GM21825 (cell line): Measurements from ENCODE around the gene TRIM65.

Source experiments
- ATAC-seq: cut with Tn5 transposase; IDR thresholded peaks from one replicate; pipeline ENCODE4 v1.9.1; 2021; ENCODE audit warnings: mild to moderate bottlenecking, moderate library complexity; ENCODE audit not compliant: unreplicated experiment

The TRIM65 gene, protein sequence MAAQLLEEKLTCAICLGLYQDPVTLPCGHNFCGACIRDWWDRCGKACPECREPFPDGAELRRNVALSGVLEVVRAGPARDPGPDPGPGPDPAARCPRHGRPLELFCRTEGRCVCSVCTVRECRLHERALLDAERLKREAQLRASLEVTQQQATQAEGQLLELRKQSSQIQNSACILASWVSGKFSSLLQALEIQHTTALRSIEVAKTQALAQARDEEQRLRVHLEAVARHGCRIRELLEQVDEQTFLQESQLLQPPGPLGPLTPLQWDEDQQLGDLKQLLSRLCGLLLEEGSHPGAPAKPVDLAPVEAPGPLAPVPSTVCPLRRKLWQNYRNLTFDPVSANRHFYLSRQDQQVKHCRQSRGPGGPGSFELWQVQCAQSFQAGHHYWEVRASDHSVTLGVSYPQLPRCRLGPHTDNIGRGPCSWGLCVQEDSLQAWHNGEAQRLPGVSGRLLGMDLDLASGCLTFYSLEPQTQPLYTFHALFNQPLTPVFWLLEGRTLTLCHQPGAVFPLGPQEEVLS

DNA sequence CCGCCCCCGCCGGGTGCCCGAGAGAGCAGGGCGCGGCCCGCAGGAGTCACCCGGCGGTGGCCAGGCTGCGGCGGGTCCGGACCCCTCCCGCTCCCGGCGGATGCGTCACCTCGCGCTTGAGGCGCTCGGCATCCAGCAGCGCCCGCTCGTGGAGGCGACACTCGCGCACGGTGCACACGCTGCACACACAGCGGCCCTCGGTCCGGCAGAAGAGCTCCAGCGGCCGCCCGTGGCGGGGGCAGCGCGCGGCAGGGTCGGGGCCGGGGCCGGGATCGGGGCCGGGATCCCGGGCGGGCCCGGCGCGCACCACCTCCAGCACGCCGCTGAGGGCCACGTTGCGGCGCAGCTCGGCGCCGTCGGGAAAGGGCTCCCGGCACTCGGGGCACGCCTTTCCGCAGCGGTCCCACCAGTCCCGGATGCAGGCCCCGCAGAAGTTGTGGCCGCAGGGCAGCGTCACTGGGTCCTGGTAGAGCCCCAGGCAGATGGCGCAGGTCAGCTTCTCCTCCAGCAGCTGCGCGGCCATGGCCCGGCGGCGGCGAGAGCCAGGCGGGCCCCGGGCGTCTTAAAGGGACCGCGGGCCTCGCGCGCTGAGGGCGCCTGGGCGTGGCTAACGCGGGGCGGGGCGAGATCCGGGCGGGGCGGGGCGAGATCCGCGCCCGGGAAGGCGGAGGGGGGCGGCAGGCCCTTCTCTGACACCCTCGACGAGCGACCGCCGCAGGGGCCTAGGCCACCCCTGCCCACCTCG lies at the start of gene TRIM65:
Gene TRIM65, minus strand, starts transcription at position 537 of the 745 bp plus-strand sequence. Its CDS starts 14 bp downstream, at position 523.
- peak; percentile 46 for ATAC-seq

DNA sequence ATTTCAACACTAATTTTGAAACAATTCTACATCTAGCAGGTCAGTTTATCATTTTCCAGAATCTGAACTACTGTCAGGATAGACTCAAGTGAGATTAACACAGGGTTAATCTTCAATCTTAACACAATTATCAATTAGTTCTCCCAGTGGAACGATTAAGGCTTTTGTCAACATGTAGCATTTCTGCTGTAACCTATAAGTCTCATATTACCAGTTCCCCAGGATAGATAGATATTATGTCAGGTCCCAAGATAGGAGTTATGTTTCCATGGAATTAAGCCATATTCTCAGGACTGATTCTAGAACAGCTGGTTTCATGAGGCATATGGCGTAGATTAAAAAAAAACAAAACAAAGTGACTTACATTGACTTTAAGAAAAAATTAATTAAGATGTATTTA lies 48.5 kb upstream of the TRIM65 start:
- ATAC-seq, result no peak

DNA sequence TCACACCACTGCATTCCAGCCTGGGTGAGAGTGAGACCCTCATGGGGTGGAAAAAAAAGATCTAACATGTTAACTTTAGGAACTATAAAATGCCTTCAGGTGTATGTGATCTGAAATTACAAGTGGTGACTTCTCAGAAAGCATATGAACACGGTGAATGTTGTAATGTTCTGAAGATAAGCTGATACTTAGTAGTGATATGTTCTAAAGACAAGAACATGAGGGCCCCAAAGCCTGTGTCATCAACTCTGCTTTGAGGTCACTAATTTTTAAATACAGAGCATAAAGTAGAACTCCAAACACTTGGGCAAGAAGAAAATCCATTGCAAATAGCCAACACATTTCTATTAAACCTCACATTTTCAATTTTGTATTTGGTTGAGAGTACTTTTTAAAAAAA lies 46.7 kb upstream of the TRIM65 start:
- no peak for ATAC-seq

DNA sequence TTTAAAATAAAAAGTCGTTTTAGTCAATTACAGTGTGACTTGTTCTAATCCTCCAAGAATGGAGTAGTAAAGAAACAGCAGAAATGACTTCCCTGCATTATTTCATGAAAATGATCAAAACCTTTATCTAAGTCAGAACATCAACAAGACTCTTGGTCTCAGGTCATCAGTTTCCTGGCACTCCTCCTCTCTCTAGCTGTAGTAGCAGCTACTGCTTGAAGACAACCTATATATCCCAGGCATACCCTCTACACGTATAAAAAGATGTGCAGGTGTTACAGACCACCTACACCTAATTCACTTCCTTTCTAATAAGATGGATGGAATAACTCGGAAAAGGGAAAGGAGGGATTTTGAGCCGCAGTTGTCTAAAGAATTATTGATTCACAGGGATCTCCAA lies 45.7 kb upstream of the TRIM65 start:
- no peak for ATAC-seq

DNA sequence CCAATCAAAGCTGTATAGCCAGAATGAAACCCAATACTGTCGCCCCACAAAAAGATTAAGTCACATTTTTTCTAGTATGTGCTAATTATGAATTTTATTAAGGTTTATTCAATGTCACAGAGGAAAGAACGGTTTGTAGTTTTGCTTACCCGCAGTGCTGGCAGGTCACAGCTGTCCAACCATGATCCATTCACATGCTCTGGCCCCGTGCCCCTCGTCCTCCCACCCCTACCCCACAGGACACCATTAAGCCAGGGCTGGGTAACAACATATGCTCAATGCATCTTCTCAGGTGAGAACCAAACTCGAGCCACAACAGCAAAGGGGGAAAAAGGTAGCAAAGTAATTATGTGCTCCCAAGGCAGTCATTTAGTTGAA lies 44.7 kb upstream of the TRIM65 start:
- no peak for ATAC-seq

DNA sequence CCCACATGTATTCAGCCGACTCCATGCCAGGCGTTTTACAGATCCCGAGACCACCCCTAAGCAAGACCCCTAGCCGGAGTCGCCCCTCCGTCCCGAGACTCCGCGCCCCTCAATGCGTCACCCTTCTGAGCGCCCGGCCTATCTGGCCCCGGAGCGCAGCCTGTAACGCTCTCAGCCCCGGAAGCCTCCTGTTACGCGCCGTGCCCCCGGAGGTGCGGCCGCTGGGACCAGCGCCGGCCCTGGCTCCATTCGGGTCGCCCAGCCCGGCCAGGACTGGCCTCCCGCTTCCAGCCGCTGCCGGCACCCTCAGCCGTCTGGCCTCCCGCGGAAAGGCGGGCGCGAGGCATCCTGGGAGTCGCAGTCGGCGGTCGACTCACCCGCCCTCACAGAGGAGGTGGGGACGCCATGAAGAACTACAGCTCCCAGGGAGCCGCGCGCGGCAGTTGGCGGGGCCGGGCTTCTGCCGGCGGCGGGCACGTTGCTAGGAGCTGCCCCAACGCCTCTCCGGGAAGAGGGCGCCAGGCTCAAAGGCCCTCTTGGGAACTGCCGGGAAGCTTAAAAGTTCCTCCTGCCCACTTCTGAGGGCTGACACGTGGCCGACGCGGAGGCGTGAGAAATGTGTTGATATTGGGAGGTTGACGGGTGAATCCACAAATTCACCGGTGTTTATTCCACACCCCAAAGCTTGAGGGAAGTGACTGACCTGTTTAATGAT lies 44.1 kb upstream of the TRIM65 start, which contains the start of gene FBF1:
Gene FBF1, minus strand, starts transcription at position 316 of the 715 bp plus-strand sequence. CDS start 2,893 bp downstream, outside the sequence.
- ATAC-seq, result peak; percentile 94

DNA sequence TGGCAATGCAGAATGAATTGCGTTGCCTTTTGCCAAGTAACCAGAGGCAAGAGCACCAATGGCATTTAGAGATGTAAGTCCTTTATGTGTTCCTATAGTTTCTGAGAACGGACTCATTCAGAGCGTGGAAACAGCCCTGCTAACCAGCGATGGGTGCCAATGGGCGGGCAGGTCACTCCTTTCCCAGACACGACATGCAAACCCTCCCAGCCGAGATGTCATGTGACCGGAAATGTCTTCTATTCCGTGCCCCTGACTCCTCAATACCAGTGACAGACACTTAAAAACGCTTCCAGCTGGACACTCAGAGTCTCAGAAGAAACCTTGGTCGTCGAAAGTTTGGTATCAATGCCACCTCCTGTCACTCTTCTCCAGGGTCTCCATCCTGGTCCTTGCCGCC lies 40.9 kb upstream of the TRIM65 start:
- ATAC-seq, result no peak

DNA sequence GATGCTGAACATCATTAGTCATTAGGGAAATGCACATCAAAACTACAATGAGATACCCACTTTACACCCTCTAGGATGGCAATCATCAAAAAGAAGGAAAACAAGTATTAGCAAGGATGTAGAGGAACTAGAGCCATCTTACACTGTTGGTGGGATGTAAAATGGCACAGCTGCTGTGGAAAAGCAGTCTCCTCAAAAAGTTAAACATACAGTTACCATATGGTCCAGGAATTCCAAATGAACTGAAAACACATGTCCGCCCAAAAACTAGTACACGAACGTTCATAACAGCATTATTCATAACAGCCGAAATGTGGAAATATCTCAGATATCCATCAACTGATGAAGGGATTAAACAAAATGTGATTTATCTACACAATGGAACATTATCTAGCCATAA lies 37.1 kb upstream of the TRIM65 start:
- no peak for ATAC-seq

DNA sequence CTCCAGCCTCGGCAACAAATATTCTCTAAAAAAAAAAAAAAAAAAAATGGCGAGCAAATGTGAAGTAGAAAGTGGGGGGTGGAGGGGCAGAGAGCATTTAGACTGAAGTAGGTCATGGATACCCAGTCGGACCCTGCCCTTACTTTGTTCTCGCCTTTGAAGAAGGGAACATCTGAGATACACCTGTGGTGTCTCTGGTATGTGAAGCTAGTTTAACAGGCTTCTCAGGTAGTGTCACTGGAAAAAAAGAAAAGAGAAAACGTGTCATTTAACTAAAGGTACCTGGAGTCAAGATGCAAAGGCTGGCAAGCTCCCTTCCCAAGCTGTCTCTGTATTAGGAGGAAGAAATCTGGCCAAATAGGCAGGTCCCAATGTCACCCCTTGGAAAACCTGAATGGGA lies 36.1 kb upstream of the TRIM65 start:
- no peak for ATAC-seq

DNA sequence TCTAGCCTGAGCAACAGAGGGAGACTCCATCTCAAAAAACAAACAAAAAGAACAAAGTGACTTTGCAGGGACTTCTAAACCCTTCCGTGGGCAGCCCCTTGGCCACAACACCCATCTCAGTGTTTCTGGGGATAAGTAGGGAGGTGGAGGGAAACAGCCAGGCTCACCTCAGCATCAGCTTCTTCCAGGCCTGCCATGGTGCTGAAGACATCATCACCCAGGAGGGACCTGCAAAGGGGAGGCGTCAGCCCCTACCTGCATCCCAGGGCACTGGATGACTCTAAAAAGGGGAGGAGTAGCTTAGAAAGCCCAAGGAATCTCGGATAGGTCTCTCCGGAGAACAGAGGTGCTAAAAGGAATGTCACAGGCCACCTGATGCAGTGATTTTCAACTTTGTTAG lies 34.3 kb upstream of the TRIM65 start:
- no peak for ATAC-seq

DNA sequence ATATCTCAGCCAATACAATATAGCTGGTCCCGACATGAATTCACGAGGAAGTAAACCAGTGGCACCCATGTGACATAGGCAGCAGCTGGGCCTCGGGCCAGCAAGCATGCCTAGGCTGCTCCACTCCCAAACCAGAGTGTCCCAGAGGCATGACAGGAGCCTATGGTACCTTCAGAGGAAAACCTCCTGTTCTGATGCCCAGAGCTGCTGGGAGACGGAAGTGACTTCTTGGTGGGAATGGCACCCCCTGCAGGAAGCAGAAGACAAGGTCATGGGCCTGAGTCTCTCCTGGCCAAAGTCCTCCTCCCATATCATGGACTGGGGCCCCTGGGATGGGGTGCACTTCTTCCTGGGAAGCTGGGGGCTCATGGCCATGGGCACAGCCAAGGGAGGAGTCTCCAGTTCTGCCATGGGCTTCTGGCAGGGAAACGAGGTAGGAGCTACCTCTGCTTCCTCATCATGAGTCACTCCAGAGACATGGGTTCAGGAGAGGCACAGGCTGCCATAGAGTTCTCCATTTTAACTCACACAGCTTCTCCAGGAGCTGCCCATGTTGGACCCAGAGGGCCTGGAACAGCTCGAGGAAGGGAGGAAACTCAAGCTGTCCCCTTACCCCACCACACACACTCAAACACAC lies 30.7 kb upstream of the TRIM65 start:
- ATAC-seq, result no peak

DNA sequence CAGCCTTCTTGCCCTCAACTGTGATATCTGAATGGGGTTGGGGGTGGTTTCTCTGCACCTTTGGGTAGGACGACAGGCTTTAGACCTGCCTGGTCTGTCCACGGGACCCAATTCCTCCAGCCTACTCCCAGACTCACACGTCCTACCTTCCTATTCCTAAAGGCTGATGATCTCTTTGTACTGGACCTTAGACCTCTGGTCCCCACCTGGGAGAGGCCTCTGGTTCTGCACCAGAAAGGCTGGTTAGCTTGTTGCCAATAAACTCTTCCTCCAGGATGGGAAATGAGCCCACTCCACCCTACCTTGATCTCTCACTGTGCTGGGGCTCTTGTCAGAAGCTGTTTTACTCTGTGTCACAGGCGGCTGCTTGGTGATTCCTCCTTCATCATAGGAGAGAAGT lies 29.7 kb upstream of the TRIM65 start:
- no peak for ATAC-seq

DNA sequence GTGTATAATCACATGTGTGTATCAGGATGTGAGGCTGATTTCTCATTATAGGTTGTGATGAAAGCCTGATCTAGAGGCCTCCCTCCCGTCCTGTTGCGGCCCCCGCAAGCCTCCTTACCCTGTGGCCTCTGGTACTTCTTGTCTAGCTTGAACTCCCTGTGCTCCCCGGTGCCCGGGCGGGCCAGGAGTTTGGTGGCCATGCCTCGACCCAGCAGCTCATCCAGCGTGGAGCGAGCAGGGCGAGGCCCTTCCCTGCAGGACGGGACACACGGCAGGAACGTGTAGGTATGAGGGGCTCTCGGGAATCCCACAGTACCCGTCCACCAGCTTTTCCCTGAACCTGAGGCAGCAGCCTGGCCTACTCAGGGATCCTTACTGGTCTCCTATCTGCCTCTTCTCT lies 29.2 kb upstream of the TRIM65 start:
- ATAC-seq, result no peak

DNA sequence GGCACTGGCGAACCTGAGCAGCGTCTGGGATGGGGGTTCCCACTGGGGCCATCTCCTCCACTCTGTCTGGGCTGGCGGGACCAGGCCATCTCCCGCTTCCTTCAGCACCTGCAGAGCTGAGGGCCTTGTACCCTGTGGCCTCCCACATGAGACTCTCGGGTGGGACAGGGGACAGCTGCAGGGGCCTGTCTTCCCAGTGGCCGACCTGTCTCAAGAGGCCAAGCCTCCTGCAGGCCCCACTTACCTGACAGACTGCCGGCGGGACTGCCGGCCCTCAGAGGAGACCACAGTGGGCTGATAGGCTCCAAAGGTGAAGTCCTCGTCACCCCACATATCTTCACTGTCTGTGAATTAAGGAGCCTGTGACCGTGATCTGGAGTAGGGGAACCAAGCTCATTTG lies 28.4 kb upstream of the TRIM65 start:
- ATAC-seq, result no peak

DNA sequence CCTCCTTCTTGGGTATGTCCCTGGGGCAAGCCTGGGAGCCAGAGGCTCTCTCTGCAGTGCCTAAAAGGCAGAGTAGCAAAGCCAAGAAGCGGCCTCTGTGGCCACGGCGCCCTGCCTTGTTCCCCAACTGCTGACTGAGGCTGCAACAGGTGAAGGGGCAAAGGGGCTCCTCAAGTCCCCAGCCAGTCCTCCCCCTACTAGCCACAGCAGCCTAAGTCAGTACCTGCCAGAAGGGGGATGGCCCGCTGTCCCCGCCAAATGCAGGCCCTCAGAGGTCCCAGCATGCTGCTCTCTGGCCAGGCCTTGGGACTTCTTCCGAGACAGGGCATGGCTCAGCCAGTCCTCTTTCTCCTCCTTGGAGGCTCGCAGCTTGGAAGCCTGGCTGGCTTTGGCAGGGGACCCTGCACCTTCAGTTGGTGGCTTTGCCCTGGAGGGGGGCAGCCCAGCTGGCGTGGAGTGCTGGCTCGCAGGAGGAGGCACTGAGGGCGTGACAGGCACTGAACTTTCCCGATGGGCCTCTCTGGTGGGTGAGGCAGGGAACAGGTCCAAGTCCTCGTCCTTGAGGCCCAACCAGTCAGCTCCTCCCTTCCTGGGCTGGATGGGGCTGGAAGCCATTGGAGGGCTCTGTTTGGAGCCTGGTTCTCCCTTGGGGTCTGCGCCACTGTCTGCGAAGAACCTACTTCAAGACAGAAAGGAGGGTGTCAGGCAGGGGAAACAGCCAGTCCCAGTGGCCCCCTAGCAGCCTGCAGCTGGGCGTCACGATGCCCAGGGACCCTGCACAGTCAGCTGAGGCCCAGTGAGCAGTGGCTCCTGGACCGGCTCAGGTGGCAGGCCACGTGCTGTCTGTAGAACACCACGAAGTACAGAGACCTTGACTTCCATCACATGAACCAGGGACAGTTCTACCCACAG lies 26.5 kb upstream of the TRIM65 start:
- ATAC-seq, result no peak

DNA sequence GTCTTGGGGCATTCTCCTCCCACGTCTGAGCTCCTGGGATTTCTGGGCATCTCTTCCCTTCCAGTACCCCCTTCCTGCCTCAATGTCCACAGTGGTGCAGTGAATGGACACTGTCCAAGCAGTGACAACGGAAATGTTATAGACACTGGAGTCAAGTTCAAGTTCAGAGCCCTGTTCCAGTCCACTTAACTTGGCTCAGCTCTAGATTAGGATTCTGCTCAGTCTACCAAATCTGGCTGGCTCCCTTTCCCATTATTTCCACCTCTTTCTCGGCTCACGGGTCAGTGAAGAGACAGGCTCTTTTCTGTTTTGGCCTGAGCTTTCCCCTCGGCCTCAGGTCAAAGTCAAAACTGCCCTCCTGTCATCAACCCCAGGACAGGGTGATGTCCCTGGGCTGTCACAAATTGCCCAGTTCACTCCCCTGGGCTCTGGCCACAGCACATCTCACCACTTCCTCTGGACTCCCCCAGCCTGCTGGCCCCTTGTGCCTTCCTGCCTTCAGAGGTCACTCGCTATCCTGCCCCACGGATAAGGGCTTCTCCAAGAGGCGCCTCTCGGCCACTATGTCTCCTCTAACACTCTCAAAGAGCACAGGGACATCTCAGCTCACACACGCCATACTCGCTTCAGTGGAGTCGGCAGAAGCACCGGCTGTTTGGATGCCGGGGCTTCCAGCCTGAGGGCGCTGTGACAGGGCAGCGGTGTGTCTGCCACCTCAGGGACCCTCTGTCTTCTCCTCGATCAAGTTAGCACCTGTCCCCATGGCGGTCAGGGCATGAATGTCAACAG lies 25.6 kb upstream of the TRIM65 start:
- no peak for ATAC-seq

DNA sequence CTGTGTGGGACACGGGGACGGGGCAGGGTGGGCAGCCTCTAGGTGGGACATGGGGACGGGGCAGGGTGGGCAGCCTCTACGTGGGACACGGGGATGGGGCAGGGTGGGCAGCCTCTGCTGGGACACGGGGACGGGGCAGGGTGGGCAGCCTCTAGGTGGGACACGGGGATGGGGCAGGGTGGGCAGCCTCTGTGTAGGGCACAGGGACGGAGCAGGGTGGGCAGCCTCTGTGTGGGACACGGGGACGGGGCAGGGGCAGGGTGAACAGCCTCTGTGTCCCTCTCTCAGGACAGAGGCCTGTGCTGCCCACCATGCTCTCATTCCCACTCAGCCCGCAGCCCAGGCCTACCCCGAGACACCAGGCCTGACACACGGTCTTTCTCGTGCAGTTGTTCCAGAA lies 24.8 kb upstream of the TRIM65 start:
- no peak for ATAC-seq

DNA sequence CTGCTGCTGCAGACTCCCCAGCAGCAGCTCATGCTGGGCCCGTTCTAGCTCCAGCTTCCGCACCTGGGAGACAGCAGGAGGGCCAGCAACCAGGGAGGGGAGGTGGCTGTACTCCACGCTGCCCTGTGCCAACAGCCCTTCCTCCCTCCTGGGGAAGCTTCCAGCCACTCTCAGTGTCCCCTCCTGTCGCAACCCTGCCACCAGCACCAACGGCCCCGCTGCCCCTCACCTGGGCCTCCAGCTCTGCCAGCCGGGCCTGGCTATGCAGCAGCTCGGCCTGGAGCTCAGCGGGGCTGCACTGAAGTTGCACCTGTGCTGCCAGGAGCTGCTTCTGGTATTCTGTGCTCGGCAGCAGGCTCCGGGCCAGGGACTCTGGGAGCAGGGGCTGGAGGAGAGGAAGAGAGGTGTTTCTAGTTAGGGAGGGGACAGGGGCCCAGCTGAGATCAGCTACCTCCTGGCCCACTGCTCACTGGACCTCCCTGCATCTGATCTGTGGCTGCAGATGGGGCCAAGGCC lies 23.4 kb upstream of the TRIM65 start:
- ATAC-seq, result no peak

DNA sequence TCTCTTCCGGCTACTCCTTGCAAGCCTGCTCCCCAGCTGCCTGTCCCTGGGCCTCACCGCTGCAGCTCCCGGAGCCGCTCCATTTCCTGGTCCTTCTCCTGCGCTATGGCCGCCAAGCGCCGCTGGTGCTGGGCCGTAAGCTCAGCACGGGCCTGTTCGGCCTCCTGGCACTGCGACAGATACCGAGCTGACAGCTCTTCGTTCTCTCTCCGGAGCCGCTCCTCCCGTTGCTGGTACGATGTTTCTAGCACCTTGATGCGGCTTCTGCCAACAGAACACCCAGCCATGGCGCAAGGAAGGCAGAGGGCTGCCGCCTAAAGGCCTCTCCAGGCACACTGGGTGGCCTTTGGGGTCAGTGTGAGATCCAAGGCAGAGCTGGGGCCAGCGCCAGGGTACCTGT lies 22.9 kb upstream of the TRIM65 start:
- ATAC-seq, result no peak
